Measurements from ENCODE around the gene AASDHPPT.
"Not testable (repeated sequence)": the region's sequence is repeated elsewhere in the genome, so short reads cannot be mapped to it uniquely, and the experiment has no call there.

The AASDHPPT gene

DNA sequence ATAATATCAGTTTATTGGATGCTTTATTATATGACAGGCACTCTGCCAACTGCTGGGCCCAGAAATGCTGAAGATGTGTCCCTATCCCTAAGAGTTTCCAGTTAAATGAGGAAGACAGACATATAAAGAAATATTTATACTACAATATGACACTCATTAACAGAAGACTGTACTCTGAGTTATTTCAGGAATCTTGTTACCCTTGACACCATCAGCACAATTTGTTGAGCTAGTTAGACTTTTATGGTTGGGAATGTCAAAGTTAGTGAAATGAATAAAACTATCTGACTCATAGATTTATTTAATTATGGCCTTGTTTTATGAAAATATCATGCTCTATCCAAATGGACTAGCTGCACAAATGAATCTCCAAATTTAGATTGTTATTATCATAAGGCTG lies 29.8 kb upstream of the AASDHPPT start:
- no peak overlapping the region for H3K27ac ChIP-seq

GRCh38 chr11:106049727-106050476 lies 27.6 kb upstream of the AASDHPPT start:
- DNase-seq (ENCODE audit: low spot score) = no peak
- no peak overlapping the region for H3K4me3 ChIP-seq
- TF ChIP-seq CTCF (IDR thresholded peaks at IDR 0.05) = no peak
- no peak overlapping the region for H3K27ac ChIP-seq

More for the DNA sequence above, 29.8 kb upstream of the AASDHPPT start:
- TF ChIP-seq CTCF (IDR thresholded peaks at IDR 0.05) = no peak
- no peak for DNase-seq (ENCODE audit: low spot score)
- H3K4me3 ChIP-seq = no peak overlapping the region

DNA sequence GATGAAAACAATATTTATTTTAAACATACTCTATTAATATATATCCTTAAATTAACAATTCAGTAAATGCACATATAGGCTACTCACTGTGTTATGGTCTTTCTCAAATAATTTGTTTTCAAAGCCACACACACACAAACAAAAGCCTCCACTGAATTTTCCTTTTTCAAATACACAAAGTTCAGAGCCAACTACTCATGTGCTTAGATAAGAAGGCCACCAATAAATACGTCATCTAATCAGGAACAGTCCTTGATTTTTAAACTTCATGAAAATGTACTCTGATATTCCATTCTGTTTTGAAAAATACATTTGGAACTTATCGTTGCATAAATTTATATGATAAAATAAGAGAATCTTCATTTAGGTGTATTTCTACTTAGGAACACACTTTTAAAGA lies 26.4 kb upstream of the AASDHPPT start:
- no peak for DNase-seq (ENCODE audit: low spot score)
- TF ChIP-seq CTCF (IDR thresholded peaks at IDR 0.05) = no peak
- Histone ChIP-seq H3K4me3 (no peak overlapping the region), H3K27ac (no peak overlapping the region)

- not testable (repeated sequence) for DNase-seq (ENCODE audit: low spot score); H3K4me3 ChIP-seq; H3K27ac ChIP-seq
These were observed 19.1 kb upstream of the AASDHPPT start for GRCh38 chr11:106058377-106058776.

GRCh38 chr11:106059617-106060016 lies 17.8 kb upstream of the AASDHPPT start:
- no peak for DNase-seq (ENCODE audit: low spot score)
- Histone ChIP-seq H3K27ac (no peak overlapping the region), H3K4me3 (no peak overlapping the region)
- no peak for TF ChIP-seq CTCF (IDR thresholded peaks at IDR 0.05)

DNA sequence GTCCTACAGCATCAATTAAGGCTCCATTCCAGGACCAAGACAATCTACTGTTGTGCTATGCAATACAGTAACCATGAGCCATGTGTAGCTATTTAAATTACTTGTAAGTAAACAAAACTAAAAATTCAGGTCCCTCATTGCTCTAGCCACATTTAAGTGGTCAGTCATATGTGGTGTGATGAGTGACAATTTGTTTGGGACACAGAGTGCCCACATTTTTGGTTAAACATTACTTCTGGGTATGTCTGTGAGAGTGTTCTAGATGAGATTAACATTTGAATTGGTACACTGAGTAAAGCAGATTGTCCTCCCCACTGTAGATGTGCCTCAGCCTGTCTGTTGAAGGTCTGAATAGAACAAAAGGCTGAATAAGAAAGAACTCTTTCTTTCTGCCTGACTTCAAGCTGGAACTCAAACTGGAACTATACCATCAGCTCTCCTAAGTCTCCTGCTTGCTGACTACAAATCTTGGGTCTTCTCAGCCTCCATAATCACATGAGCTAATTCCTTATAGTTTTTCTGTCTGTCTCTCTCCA lies 16.1 kb upstream of the AASDHPPT start:
- Histone ChIP-seq H3K4me3 (no peak overlapping the region), H3K27ac (no peak overlapping the region)
- DNase-seq (ENCODE audit: low spot score) = no peak
- no peak for TF ChIP-seq CTCF (IDR thresholded peaks at IDR 0.05)

- no peak overlapping the region for H3K4me3 ChIP-seq
- no peak for TF ChIP-seq CTCF (IDR thresholded peaks at IDR 0.05)
- H3K27ac ChIP-seq = no peak overlapping the region
- no peak for DNase-seq (ENCODE audit: low spot score)
These were observed 15.2 kb upstream of the AASDHPPT start for GRCh38 chr11:106061954-106062949.
